OCI-LY3 (cell line): ENCODE data around the gene OR2T34.

Source experiments
- H2AFZ ChIP-seq: fragments of 200-600, 300-600 bp; shearing (Covaris generic); 2 replicates; pipeline ENCODE4 v1.6.0; 2014; ENCODE audit warnings: antibody characterized with exemption, low read depth, low read length
- H3K27ac ChIP-seq: fragments of 200-600, 300-600 bp; sonication (generic); 2 replicates; pipeline ENCODE4 v1.5.1; 2014; ENCODE audit warnings: mild to moderate bottlenecking, low read length, moderate library complexity, mixed read lengths
- H3K27me3 ChIP-seq: fragments of 200-600, 300-600 bp; sonication (generic); 2 replicates; pipeline ENCODE4 v1.6.1; 2014; ENCODE audit warnings: low read depth, low read length, mixed read lengths
- H3K36me3 ChIP-seq: fragments of 200-600, 300-600 bp; sonication (generic); replicated peaks from 2 replicates; pipeline ENCODE3; 2014; ENCODE audit warnings: low read depth, low read length, mixed read lengths
- H3K4me1 ChIP-seq: fragments of 300-600, 200-600 bp; sonication (generic); 2 replicates; pipeline ENCODE4 v1.6.1; 2014; ENCODE audit warnings: low read length, mixed read lengths
- H3K4me2 ChIP-seq: fragments of 200-600, 300-600 bp; sonication (generic); 2 replicates; pipeline ENCODE4 v1.6.1; 2014; ENCODE audit warnings: low read length, mixed read lengths
- H3K4me3 ChIP-seq: fragments of 300-600, 200-600 bp; sonication (generic); 2 replicates; pipeline ENCODE4 v1.5.1; 2014; ENCODE audit warnings: antibody characterized with exemption, mild to moderate bottlenecking, low read length, moderate library complexity
- H3K79me2 ChIP-seq: fragments of 300-600, 200-600 bp; shearing (Covaris generic); 2 replicates; pipeline ENCODE4 v1.6.1; 2014; ENCODE audit warnings: mild to moderate bottlenecking, low read length, mixed read lengths
- H3K9ac ChIP-seq: fragments of 300-600, 200-600 bp; shearing (Covaris generic); 2 replicates; pipeline ENCODE4 v1.6.0; 2014; ENCODE audit warnings: mild to moderate bottlenecking, low read length, moderate library complexity
- H3K9me3 ChIP-seq: fragments of 200-600, 300-600 bp; shearing (Covaris generic); 2 replicates; pipeline ENCODE4 v1.6.1; 2014; ENCODE audit warnings: low read length, mixed read lengths; ENCODE audit not compliant: insufficient read depth
- H4K20me1 ChIP-seq: fragments of 200-600, 300-600 bp; sonication (generic); 2 replicates; pipeline ENCODE4 v1.6.1; 2016; ENCODE audit warnings: low read length, mixed read lengths; ENCODE audit not compliant: insufficient read depth
- EZH2phosphoT487 ChIP-seq: fragments of 200-600 bp; shearing (Covaris generic); IDR thresholded peaks from 2 replicates; pipeline ENCODE4 v1.6.1; 2018; ENCODE audit warnings: antibody characterized with exemption, mixed run types, low read depth
- TF ChIP-seq, protein P1 (sequence below): fragments of 200-600, 300-600 bp; sonication (generic); IDR thresholded peaks from 2 replicates; pipeline ENCODE4 v1.5.1; 2014; ENCODE audit warnings: antibody characterized with exemption, low read length, low read depth

The OR2T34 gene

GRCh38 chr1:248613742-248614141, 39.2 kb upstream of the OR2T34 start:
- H3K9ac ChIP-seq = no peak overlapping the region
- no peaks in the 10 kb centered on the region for H3K36me3 ChIP-seq
- no peaks in the 10 kb centered on the region for H3K79me2 ChIP-seq
- no peak for TF ChIP-seq EZH2phosphoT487
- TF ChIP-seq, protein P1, sequence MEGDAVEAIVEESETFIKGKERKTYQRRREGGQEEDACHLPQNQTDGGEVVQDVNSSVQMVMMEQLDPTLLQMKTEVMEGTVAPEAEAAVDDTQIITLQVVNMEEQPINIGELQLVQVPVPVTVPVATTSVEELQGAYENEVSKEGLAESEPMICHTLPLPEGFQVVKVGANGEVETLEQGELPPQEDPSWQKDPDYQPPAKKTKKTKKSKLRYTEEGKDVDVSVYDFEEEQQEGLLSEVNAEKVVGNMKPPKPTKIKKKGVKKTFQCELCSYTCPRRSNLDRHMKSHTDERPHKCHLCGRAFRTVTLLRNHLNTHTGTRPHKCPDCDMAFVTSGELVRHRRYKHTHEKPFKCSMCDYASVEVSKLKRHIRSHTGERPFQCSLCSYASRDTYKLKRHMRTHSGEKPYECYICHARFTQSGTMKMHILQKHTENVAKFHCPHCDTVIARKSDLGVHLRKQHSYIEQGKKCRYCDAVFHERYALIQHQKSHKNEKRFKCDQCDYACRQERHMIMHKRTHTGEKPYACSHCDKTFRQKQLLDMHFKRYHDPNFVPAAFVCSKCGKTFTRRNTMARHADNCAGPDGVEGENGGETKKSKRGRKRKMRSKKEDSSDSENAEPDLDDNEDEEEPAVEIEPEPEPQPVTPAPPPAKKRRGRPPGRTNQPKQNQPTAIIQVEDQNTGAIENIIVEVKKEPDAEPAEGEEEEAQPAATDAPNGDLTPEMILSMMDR = no peak
- no peak overlapping the region for H3K27ac ChIP-seq
- H2AFZ ChIP-seq = no peak overlapping the region
- H4K20me1 ChIP-seq = no peaks in the 10 kb centered on the region
- no peaks in the 10 kb centered on the region for H3K27me3 ChIP-seq
- H3K4me2 ChIP-seq = no peak overlapping the region
- H3K4me3 ChIP-seq = no peak overlapping the region
- H3K4me1 ChIP-seq = no peaks in the 10 kb centered on the region
- H3K9me3 ChIP-seq = no peaks in the 10 kb centered on the region

DNA sequence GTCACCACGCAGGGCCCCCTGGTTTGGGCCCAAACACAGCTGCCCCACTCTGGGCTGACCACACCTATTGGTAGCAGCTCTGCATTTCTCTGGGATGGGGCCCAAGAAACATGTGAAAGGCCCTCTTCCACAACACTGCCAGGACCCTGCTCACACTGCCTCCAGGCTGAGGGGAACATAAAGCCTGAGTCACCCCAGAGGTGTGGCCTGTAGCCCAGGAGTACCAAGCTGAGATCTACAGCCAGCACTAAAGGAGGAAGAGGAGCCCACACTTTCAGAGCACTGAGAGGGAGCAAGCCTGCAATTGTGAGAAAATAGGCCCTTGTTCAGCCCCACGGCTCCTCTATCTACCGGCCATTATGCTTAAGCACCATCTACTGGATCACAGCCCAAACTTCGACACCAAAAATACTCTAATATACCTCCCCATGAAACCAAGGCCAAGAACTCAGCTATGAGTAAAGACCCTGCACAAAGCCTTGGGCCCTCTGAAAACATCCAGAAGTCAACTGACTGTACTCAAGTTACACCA, 37.4 kb upstream of the OR2T34 start:
- Histone ChIP-seq H3K4me2 (no peak overlapping the region), H3K27me3 (no peaks in the 10 kb centered on the region), H4K20me1 (no peaks in the 10 kb centered on the region), H2AFZ (no peak overlapping the region), H3K27ac (no peak overlapping the region), H3K9ac (no peak overlapping the region), H3K4me3 (no peak overlapping the region), H3K9me3 (no peaks in the 10 kb centered on the region), H3K79me2 (no peaks in the 10 kb centered on the region), H3K4me1 (no peaks in the 10 kb centered on the region), H3K36me3 (no peaks in the 10 kb centered on the region)
- no peak for TF ChIP-seq EZH2phosphoT487
- TF ChIP-seq, protein P1 = no peak

- H3K4me2 ChIP-seq = no peak overlapping the region
- no peak overlapping the region for H3K4me3 ChIP-seq
- no peaks in the 10 kb centered on the region for H4K20me1 ChIP-seq
- no peak overlapping the region for H3K9ac ChIP-seq
- no peaks in the 10 kb centered on the region for H3K27me3 ChIP-seq
- no peaks in the 10 kb centered on the region for H3K9me3 ChIP-seq
- no peaks in the 10 kb centered on the region for H3K36me3 ChIP-seq
- no peaks in the 10 kb centered on the region for H3K4me1 ChIP-seq
- H3K79me2 ChIP-seq = no peaks in the 10 kb centered on the region
- no peak overlapping the region for H3K27ac ChIP-seq
- no peak overlapping the region for H2AFZ ChIP-seq
- no peak for TF ChIP-seq EZH2phosphoT487
- TF ChIP-seq, protein P1 = no peak
Observed at GRCh38 chr1:248610301-248610700, 35.7 kb upstream of the OR2T34 start.

DNA sequence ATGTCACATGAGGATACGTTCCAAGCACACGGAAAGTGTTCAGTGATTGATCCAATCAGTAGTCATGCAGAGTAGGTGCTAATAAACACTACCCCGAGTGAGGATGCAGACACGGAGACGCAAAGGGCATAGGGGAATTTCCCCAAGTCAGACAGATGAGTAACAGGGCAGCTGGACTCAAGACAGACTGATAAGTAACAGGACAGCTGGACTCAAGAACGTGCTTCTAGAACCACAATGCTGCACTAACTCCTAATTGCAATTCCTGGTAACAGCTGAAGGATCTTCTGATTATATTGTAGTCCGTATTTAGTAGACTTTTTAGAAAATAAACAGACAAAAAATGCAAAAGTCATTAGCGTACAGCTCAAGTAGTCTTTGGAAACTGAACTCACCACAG, 24.8 kb upstream of the OR2T34 start:
- Histone ChIP-seq H3K4me3 (no peak overlapping the region), H3K4me1 (no peaks in the 10 kb centered on the region), H3K79me2 (no peaks in the 10 kb centered on the region), H4K20me1 (no peaks in the 10 kb centered on the region), H3K4me2 (no peak overlapping the region), H3K9me3 (no peaks in the 10 kb centered on the region), H3K27ac (no peak overlapping the region), H2AFZ (no peak overlapping the region), H3K36me3 (no peaks in the 10 kb centered on the region), H3K9ac (no peak overlapping the region), H3K27me3 (no peaks in the 10 kb centered on the region)
- TF ChIP-seq, protein P1 = no peak
- no peak for TF ChIP-seq EZH2phosphoT487
